LNCAP (cell line): ENCODE results near the gene CHRNA3.

ENCODE experiments used
- TF ChIP-seq, protein P1 (sequence below): fragments of 450-650 bp; IDR thresholded peaks from 2 replicates; pipeline ENCODE4 v1.5.1; 2017; ENCODE audit warnings: mild to moderate bottlenecking

CHRNA3 gene

GRCh38 chr15:78634210-78635145 is 13.7 kb upstream of the CHRNA3 start:
- TF ChIP-seq, protein P1, sequence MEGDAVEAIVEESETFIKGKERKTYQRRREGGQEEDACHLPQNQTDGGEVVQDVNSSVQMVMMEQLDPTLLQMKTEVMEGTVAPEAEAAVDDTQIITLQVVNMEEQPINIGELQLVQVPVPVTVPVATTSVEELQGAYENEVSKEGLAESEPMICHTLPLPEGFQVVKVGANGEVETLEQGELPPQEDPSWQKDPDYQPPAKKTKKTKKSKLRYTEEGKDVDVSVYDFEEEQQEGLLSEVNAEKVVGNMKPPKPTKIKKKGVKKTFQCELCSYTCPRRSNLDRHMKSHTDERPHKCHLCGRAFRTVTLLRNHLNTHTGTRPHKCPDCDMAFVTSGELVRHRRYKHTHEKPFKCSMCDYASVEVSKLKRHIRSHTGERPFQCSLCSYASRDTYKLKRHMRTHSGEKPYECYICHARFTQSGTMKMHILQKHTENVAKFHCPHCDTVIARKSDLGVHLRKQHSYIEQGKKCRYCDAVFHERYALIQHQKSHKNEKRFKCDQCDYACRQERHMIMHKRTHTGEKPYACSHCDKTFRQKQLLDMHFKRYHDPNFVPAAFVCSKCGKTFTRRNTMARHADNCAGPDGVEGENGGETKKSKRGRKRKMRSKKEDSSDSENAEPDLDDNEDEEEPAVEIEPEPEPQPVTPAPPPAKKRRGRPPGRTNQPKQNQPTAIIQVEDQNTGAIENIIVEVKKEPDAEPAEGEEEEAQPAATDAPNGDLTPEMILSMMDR, result no peak

DNA sequence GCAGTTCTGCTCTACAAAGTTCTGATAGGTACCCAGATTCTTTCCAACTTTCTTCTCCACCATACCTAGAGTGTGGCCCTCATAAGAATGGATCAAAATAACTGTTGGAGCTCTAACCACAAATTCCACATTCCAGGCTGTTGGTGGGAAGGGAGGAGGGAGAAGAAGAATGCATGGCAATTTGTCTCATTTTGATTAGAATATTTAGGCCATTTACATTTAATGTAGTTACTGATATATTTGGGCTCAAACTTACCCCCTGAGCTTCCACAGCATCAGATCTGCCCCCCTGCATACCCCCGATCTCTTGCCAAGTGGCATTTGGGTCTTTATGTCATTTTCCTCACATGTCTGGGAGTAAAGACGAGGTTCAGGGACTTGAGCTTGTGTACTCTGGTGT is 12.6 kb upstream of the CHRNA3 start:
- TF ChIP-seq, protein P1, result no peak

- TF ChIP-seq, protein P1, result no peak
Measured at GRCh38 chr15:78630886-78631633, 10.3 kb upstream of the CHRNA3 start.

DNA sequence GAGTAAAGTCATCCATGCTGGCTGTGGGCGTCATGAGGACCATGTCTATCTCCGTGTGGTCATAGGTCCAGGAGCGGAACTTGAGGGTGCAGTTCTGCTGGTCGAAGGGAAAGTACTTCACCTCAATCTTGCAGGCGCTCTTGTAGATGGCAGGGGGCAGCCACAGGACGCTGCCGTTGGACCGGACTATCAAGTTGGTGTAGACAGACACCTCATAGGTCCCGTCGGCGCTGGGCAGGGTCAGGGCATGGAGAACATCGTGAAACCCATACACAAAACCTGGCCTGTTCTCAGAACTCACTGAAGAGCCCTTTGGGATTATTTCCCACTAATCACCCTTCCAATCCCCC is 8.9 kb upstream of the CHRNA3 start:
- TF ChIP-seq, protein P1, result no peak

DNA sequence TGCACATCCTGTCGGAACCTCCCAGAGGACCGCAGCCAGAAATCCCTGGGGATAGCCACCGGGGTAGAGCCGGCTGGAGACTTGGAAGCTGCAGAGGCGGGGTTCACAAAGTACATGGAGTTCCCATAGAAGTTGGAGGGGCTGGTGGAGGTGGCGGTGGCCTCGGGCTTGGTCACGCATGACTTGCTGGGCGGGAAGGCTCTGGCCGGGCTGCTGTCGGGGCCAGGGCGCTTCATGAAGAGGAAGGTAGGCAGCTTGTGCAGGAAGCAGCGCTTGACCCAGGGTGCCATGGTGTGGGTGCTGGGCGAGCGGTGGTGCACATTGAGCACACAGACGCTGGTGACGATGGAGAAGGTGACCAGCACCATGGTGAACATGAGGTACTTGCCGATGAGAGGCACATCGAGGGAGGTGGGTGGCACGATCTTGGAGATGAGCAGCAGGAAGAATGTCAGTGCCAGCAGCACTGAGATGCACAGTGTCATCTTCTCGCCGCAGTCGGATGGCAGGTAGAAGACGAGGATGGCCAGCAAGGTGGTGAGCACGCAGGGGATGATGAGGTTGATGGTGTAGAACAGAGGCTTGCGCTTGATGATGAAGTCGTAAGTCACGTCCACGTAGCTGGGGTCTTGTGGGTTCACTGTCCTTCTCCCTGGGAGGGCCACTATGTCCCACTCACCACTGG is 8.4 kb upstream of the CHRNA3 start:
- TF ChIP-seq, protein P1, result no peak

DNA sequence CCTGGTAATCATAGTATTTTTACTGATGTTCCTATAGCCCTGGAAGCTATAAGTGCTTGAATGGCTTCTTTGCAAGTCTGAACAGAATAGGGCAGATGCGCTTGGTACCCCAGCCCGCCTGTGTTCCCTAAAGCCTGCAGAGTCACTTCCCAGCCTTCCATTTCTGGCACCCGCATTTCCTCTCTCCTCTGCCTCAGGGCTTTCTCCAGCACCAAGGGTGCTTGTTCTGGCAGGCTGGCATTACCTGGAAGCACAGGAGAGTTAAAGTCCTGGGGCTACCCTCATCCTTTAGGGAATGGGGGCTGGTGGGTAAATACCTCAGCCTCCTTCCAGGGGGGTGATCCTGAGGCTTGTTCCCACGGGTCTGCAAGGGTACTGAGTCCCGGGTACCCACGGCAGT is 7.4 kb upstream of the CHRNA3 start:
- TF ChIP-seq, protein P1, result no peak

DNA sequence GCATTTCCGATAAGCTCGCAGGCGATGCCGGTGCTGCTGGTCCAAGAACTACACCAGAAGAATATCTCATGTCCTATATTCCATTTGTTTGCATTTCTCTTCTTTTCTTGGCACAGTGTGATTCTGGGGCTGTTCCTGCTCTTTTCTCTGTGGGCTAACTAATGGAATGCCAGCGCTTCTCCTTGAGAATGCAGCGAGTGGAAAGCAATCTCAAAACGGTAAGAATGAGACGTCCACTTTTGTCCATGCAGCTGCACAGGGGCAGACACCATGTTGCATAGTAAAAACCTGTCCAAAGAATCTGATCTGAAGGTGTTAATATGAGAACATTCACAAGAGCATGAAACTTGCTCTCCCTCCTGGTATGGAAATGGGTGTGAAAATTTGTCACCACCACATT is 6.6 kb upstream of the CHRNA3 start:
- TF ChIP-seq, protein P1, result no peak
